WTC11 (cell line): ENCODE data around the gene RSRP1. TPM values are rescaled to one million over a fixed set of nuclear protein-coding genes. Genes with fewer than 3 reads are reported as not detected.

ENCODE experiments used
- ATAC-seq: fragments of 200-7000 bp; cut with Tn5 transposase; 2 replicates; pipeline ENCODE4 v1.10.0; 2021; ENCODE audit warnings: mild to moderate bottlenecking, moderate library complexity
- CTCF ChIA-PET: fragments of 300-600 bp; sonication (Branson Sonifier 250); formaldehyde crosslinking; loops from one replicate; lab custom pipeline; 2021; ENCODE audit warnings: antibody characterized with exemption; lab: Charles Lee
- POLR2A ChIA-PET: fragments of 350-600 bp; sonication (Branson Sonifier 250); formaldehyde crosslinking; loops from one replicate; lab custom pipeline; 2021; ENCODE audit warnings: antibody characterized with exemption; lab: Charles Lee
- DNase-seq: peaks from one replicate; pipeline ENCODE4 v3.0.0; 2021; ENCODE audit warnings: low spot score
- H3K27ac Mint-ChIP-seq: 2 replicates; pipeline ENCODE4 v1.8.0; 2021; ENCODE audit warnings: mixed read lengths
- H3K27me3 Mint-ChIP-seq: 2 replicates; pipeline ENCODE4 v1.8.0; 2021; ENCODE audit warnings: low read depth, mild to moderate bottlenecking, moderate library complexity, mixed read lengths
- H3K36me3 Mint-ChIP-seq: 2 replicates; pipeline ENCODE4 v1.8.0; 2021; ENCODE audit warnings: mixed read lengths
- H3K4me1 Mint-ChIP-seq: 2 replicates; pipeline ENCODE4 v1.8.0; 2022; ENCODE audit warnings: mixed read lengths
- H3K4me3 Mint-ChIP-seq: 2 replicates; pipeline ENCODE4 v1.8.0; 2021; ENCODE audit warnings: mild to moderate bottlenecking, moderate library complexity, mixed read lengths
- H3K9me3 Mint-ChIP-seq: 2 replicates; pipeline ENCODE4 v1.8.0; 2021; ENCODE audit warnings: mixed read lengths
- ATF1 ChIP-seq: sonication (generic); formaldehyde crosslinking; IDR thresholded peaks from 2 replicates; pipeline ENCODE4 v1.8.1; 2023; ENCODE audit warnings: mild to moderate bottlenecking, moderate library complexity, missing genetic modification reagents
- ATF6 ChIP-seq: sonication (generic); formaldehyde crosslinking; IDR thresholded peaks from 2 replicates; pipeline ENCODE4 v1.8.1; 2023; ENCODE audit warnings: mild to moderate bottlenecking, missing genetic modification reagents
- CBFB ChIP-seq: sonication (generic); formaldehyde crosslinking; IDR thresholded peaks from 2 replicates; pipeline ENCODE4 v1.8.1; 2022; ENCODE audit warnings: mild to moderate bottlenecking, low read depth, missing genetic modification reagents
- EMX1 ChIP-seq: fragments of 250-450 bp; sonication (Bioruptor Pico); IDR thresholded peaks from 2 replicates; pipeline ENCODE4 v1.8.0; 2021; ENCODE audit warnings: mild to moderate bottlenecking
- FOXK1 ChIP-seq: sonication (generic); formaldehyde crosslinking; IDR thresholded peaks from 2 replicates; pipeline ENCODE4 v1.8.0; 2022; ENCODE audit warnings: mild to moderate bottlenecking, moderate library complexity, missing genetic modification reagents
- FOXP1 ChIP-seq: sonication (generic); formaldehyde crosslinking; IDR thresholded peaks from 2 replicates; pipeline ENCODE4 v1.8.0; 2022; ENCODE audit warnings: missing genetic modification reagents, mild to moderate bottlenecking, moderate library complexity, borderline replicate concordance
- GABPB1 ChIP-seq: sonication (generic); formaldehyde crosslinking; IDR thresholded peaks from 2 replicates; pipeline ENCODE4 v1.8.1; 2023; ENCODE audit warnings: mild to moderate bottlenecking, missing genetic modification reagents
- HMGA2 ChIP-seq: fragments of 250-450 bp; sonication (Bioruptor Pico); IDR thresholded peaks from 2 replicates; pipeline ENCODE4 v1.4.0; 2021; ENCODE audit warnings: mild to moderate bottlenecking, moderate library complexity
- IRF2 ChIP-seq: sonication (generic); formaldehyde crosslinking; IDR thresholded peaks from 2 replicates; pipeline ENCODE4 v1.8.0; 2022; ENCODE audit warnings: low read depth, missing genetic modification reagents, borderline replicate concordance
- NR2C2 ChIP-seq: sonication (generic); formaldehyde crosslinking; IDR thresholded peaks from 2 replicates; pipeline ENCODE4 v1.8.0; 2022; ENCODE audit warnings: mild to moderate bottlenecking, missing genetic modification reagents
- NR3C1 ChIP-seq: sonication (generic); formaldehyde crosslinking; conservative IDR thresholded peaks from 2 replicates; pipeline ENCODE4 v1.8.1; 2023; ENCODE audit warnings: low read depth, mild to moderate bottlenecking, missing genetic modification reagents
- RORB ChIP-seq: fragments of 250-450 bp; sonication (Bioruptor Pico); IDR thresholded peaks from 2 replicates; pipeline ENCODE4 v1.9.0; 2021; ENCODE audit warnings: mild to moderate bottlenecking
- STAT6 ChIP-seq: sonication (generic); formaldehyde crosslinking; conservative IDR thresholded peaks from 2 replicates; pipeline ENCODE4 v1.8.1; 2023; ENCODE audit warnings: mild to moderate bottlenecking, low read depth, missing genetic modification reagents, moderate library complexity
- TP53 ChIP-seq: sonication (generic); formaldehyde crosslinking; IDR thresholded peaks from 2 replicates; pipeline ENCODE4 v1.8.1; 2023; ENCODE audit warnings: mild to moderate bottlenecking, missing genetic modification reagents
- ZNF219 ChIP-seq: sonication (generic); formaldehyde crosslinking; IDR thresholded peaks from 2 replicates; pipeline ENCODE4 v1.8.0; 2023; ENCODE audit warnings: missing genetic modification reagents, mild to moderate bottlenecking, borderline replicate concordance
- ZNF232 ChIP-seq: sonication (generic); formaldehyde crosslinking; IDR thresholded peaks from 2 replicates; pipeline ENCODE4 v1.8.0; 2022; ENCODE audit warnings: mild to moderate bottlenecking, missing genetic modification reagents
- ZNF425 ChIP-seq: fragments of 250-450 bp; sonication (Bioruptor Pico); conservative IDR thresholded peaks from 2 replicates; pipeline ENCODE4 v1.9.0; 2021; ENCODE audit warnings: mild to moderate bottlenecking
- total RNA-seq: library from RNA; stranded (reverse); gene quantifications from 3 replicates; pipeline ENCODE4 v1.2.3, GENCODE V29; 2021
- TF ChIP-seq, protein P1 (sequence below): sonication (generic); formaldehyde crosslinking; IDR thresholded peaks from 2 replicates; pipeline ENCODE4 v1.8.0; 2023; ENCODE audit warnings: missing genetic modification reagents, mild to moderate bottlenecking, borderline replicate concordance
- TF ChIP-seq, protein P2 (sequence below): sonication (generic); formaldehyde crosslinking; IDR thresholded peaks from 2 replicates; pipeline ENCODE4 v1.8.0; 2022; ENCODE audit warnings: mild to moderate bottlenecking, missing genetic modification reagents
- TF ChIP-seq, protein P3 (sequence below): sonication (generic); formaldehyde crosslinking; IDR thresholded peaks from 2 replicates; pipeline ENCODE4 v1.8.0; 2023; ENCODE audit warnings: missing genetic modification reagents
- TF ChIP-seq, protein P4 (sequence below): sonication (generic); formaldehyde crosslinking; conservative IDR thresholded peaks from 2 replicates; pipeline ENCODE4 v1.8.1; 2022; ENCODE audit warnings: mild to moderate bottlenecking, missing genetic modification reagents

RSRP1 gene
- total RNA-seq, 1 experiment from 2014 or later, result 78.1 TPM

DNA sequence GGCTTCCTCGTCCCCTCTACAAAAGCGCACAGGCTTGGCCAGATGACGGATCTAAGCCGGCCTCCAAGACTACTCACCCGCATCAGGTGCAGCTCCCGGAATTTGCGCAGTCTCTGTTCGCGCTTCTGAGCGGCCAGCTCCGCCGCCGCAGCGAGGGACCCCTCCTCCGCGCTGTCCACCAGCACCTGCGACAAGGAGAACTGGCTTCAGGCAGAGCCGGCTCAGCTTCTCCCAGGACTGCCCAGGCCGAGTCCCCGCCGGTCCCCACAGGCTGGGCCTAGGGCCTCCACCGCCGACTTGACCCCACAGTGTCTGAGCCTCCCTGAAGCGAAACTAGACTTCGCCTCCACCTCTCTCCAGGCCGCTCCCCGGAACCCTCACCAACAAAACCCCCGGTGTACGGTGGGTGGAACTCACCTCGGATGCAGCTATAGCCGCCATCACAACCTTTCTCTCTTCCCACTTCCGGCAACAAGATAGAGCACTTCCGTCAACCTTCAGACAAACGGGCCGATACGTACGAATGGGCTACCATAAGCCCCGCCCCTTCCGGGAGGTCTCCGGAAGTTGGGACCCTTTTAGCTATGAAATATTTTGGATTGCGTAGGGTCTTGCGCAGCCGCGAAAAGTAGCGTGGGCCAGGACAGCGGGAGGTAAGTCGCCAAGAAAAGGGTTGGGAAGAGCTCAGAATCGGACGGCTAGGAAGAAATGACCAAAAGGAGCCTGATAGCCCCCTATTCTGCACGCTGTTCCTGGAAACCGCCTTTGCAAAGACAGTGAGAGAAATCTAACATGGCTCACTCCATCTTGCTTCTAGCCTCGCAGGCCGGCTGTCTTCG, 15.0 kb downstream of the RSRP1 start, which contains the start of gene SYF2 (continued):
- TF ChIP-seq, protein P1, sequence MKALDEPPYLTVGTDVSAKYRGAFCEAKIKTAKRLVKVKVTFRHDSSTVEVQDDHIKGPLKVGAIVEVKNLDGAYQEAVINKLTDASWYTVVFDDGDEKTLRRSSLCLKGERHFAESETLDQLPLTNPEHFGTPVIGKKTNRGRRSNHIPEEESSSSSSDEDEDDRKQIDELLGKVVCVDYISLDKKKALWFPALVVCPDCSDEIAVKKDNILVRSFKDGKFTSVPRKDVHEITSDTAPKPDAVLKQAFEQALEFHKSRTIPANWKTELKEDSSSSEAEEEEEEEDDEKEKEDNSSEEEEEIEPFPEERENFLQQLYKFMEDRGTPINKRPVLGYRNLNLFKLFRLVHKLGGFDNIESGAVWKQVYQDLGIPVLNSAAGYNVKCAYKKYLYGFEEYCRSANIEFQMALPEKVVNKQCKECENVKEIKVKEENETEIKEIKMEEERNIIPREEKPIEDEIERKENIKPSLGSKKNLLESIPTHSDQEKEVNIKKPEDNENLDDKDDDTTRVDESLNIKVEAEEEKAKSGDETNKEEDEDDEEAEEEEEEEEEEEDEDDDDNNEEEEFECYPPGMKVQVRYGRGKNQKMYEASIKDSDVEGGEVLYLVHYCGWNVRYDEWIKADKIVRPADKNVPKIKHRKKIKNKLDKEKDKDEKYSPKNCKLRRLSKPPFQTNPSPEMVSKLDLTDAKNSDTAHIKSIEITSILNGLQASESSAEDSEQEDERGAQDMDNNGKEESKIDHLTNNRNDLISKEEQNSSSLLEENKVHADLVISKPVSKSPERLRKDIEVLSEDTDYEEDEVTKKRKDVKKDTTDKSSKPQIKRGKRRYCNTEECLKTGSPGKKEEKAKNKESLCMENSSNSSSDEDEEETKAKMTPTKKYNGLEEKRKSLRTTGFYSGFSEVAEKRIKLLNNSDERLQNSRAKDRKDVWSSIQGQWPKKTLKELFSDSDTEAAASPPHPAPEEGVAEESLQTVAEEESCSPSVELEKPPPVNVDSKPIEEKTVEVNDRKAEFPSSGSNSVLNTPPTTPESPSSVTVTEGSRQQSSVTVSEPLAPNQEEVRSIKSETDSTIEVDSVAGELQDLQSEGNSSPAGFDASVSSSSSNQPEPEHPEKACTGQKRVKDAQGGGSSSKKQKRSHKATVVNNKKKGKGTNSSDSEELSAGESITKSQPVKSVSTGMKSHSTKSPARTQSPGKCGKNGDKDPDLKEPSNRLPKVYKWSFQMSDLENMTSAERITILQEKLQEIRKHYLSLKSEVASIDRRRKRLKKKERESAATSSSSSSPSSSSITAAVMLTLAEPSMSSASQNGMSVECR (CRISPR knock-in tag), result no peak; the same call in 1 of the 2 replicates
- TF ChIP-seq, protein P2, sequence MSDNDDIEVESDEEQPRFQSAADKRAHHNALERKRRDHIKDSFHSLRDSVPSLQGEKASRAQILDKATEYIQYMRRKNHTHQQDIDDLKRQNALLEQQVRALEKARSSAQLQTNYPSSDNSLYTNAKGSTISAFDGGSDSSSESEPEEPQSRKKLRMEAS (CRISPR knock-in tag), result 0 out of 2 replicates have a peak, but pooled peaks have one; percentile 58
- TF ChIP-seq GABPB1 (CRISPR knock-in tag) (peak; percentile 83), STAT6 (CRISPR knock-in tag) (no peak), FOXP1 (peak; percentile 68), ATF1 (CRISPR knock-in tag) (no peak), ZNF219 (CRISPR knock-in tag) (no peak), RORB (CRISPR knock-in tag) (no peak), ZNF232 (0 out of 2 replicates have a peak, but pooled peaks have one; percentile 46), NR2C2 (CRISPR knock-in tag) (no peak)
- TF ChIP-seq, protein P3, sequence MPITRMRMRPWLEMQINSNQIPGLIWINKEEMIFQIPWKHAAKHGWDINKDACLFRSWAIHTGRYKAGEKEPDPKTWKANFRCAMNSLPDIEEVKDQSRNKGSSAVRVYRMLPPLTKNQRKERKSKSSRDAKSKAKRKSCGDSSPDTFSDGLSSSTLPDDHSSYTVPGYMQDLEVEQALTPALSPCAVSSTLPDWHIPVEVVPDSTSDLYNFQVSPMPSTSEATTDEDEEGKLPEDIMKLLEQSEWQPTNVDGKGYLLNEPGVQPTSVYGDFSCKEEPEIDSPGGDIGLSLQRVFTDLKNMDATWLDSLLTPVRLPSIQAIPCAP, result no peak
- TF ChIP-seq, all 79 proteins: peak for 11

DNA sequence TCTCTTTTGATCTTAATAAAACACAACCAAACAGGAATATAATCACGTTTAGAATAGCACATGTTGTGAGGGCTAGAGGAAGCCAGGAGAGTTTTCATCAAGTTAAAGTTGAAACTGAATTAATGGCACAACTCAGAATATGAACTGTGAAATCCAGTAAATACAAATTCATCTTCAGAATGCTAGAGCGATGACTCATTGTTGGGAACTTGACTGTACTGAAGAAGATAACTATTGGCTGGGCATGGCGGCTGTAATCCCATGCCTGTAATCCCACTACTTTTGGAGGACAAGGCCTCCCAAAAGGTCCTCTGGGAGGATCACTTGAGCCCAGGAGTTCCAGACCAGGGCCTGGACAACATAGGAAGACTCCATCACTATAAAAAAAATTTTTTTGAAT, 23.8 kb downstream of the RSRP1 start:
- TF ChIP-seq, protein P4, sequence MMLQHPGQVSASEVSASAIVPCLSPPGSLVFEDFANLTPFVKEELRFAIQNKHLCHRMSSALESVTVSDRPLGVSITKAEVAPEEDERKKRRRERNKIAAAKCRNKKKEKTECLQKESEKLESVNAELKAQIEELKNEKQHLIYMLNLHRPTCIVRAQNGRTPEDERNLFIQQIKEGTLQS (CRISPR knock-in tag), result no peak
- no peak for TF ChIP-seq TP53 (CRISPR knock-in tag)
- DNase-seq, result no peak
- POLR2A ChIA-PET, result no interaction called here
- H3K4me1 Mint-ChIP-seq, result no peaks in the 10 kb centered on the region
- H3K27me3 Mint-ChIP-seq, result no peaks in the 10 kb centered on the region
- H3K4me3 Mint-ChIP-seq, result no peak overlapping the region
- CTCF ChIA-PET, result no interaction called here
- H3K36me3 Mint-ChIP-seq, result peaks cover 51% of the 10 kb centered on the region
- H3K27ac Mint-ChIP-seq, result no peak overlapping the region
- ATAC-seq, result no peak
- no peaks in the 10 kb centered on the region for H3K9me3 Mint-ChIP-seq

DNA sequence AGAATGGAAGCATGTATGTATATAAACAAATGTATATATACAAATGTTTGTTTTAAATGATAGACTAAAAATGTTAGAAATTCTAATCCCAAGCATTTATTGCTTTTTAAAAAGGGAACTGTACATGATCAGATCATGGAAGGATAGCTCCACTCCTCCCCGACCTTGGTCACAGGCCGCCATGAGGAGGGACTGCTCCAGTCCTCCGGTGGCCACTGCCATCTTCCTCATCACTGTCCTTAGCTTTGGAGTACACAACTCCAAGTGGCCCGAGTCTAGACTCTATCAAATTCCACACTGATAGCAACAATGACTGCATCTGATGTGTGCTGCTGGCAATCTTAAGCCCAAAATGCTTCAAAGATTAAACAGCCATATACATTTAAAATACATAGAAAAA, 24.6 kb downstream of the RSRP1 start:
- Mint-ChIP-seq H3K4me3 (no peak overlapping the region), H3K36me3 (peaks cover 43% of the 10 kb centered on the region)
- CTCF ChIA-PET, result no interaction called here
- TF ChIP-seq IRF2 (CRISPR knock-in tag) (no peak), HMGA2 (CRISPR knock-in tag) (no peak), EMX1 (CRISPR knock-in tag) (no peak), NR3C1 (CRISPR knock-in tag) (no peak), ZNF425 (CRISPR knock-in tag) (no peak), FOXK1 (CRISPR knock-in tag) (no peak), ATF6 (CRISPR knock-in tag) (no peak), RORB (CRISPR knock-in tag) (no peak), CBFB (no peak)

More for the DNA sequence above, 24.6 kb downstream of the RSRP1 start:
- H3K27me3 Mint-ChIP-seq, result no peaks in the 10 kb centered on the region
- POLR2A ChIA-PET, result no interaction called here
- ATAC-seq (no peak), DNase-seq (no peak)
- no peak overlapping the region for H3K27ac Mint-ChIP-seq
- no peaks in the 10 kb centered on the region for H3K9me3 Mint-ChIP-seq
- H3K4me1 Mint-ChIP-seq, result no peaks in the 10 kb centered on the region
